ENCODE measurements around the gene C2orf68.

- TF ChIP-seq CTCF (conservative IDR thresholded peaks at IDR 0.05 in 1 of 2, IDR thresholded peaks at IDR 0.05 in 1 of 2; ENCODE audit: extremely low read depth in 1 of 2, insufficient read depth in 1 of 2, low read depth in 1 of 2, low read length in 2 of 2) (no peak), EZH2 (IDR thresholded peaks at IDR 0.05; ENCODE audit: borderline replicate concordance, low read length) (no peak)
Measured at GRCh38 chr2:85646166-85646565, 34.3 kb upstream of the C2orf68 start.
